GM23338 (cell line): ENCODE measurements around the gene SF1. TPM values are rescaled to one million over a fixed set of nuclear protein-coding genes. Genes with fewer than 3 reads are reported as not detected.

Experiments used
- CREB1 ChIP-seq: fragments of 250-450 bp; sonication (Bioruptor Pico); IDR thresholded peaks from 2 replicates; pipeline ENCODE4 v1.5.0; 2020; ENCODE audit warnings: low read depth, mild to moderate bottlenecking, moderate library complexity
- ETS1 ChIP-seq: IDR thresholded peaks from 2 replicates; pipeline ENCODE4 v1.6.1; 2016; ENCODE audit warnings: antibody characterized with exemption
- EZH2 ChIP-seq: fragments of 200-600 bp; sonication (generic); IDR thresholded peaks from one replicate; pipeline ENCODE4 v1.8.0; 2017; ENCODE audit warnings: antibody characterized with exemption, mild to moderate bottlenecking, low read depth; ENCODE audit not compliant: unreplicated experiment
- POLR2AphosphoS5 ChIP-seq: IDR thresholded peaks from 2 replicates; pipeline ENCODE4 v1.6.1; 2016; ENCODE audit warnings: antibody characterized with exemption, low read depth
- REST ChIP-seq: IDR thresholded peaks from one replicate; pipeline ENCODE4 v1.6.1; 2018; ENCODE audit warnings: antibody characterized with exemption; ENCODE audit not compliant: unreplicated experiment
- ZNF462 ChIP-seq: fragments of 250-450 bp; sonication (Bioruptor Pico); IDR thresholded peaks from 2 replicates; pipeline ENCODE4 v1.5.0; 2020; ENCODE audit warnings: mild to moderate bottlenecking, moderate library complexity
- polyA plus RNA-seq: library from polyadenylated mRNA; unstranded; fragments of >200 nt; fragmentation: Nextera tagmentation; extraction: Ambion mirVana; gene quantifications from 2 replicates; pipeline ENCODE4 v1.2.1, GENCODE V29; 2016
- total RNA-seq: library from RNA; depleted of rRNA; stranded (reverse); fragments of >200 nt; shearing (Covaris generic); gene quantifications from 2 replicates; pipeline ENCODE4 v1.2.3, GENCODE V29; 2014

Gene SF1
- total and polyA plus RNA-seq, 2 experiments from 2014 or later = 76.9 to 252 TPM

GRCh38 chr11:64739871-64740270 lies 38.5 kb downstream of the SF1 start (continued):
- TF ChIP-seq ZNF462 = no peak
- TF ChIP-seq ETS1 = no peak
- TF ChIP-seq CREB1 = no peak
- TF ChIP-seq REST = no peak
- TF ChIP-seq POLR2AphosphoS5 = no peak
- TF ChIP-seq EZH2 = no peak
